Stimulated activated CD4-positive, alpha-beta T cell treated with anti-CD3 and anti-CD28 coated beads, TNF-alpha, amount 100 ng/mL, for 1 hour (primary cell): ENCODE measurements around the gene TRAF7.
A peak's percentile ranks its signal among the peaks of the same experiment; 100 is the strongest.

Experiments
- DNase-seq, 3 donors: peaks; one replicate each; pipeline ENCODE4 v3.0.0-alpha.2; 2020; ENCODE audit warnings: low read depth in 3 of 3, low spot score in 1 of 3

Gene TRAF7

GRCh38 chr16:2213817-2214718 is 58.5 kb downstream of the TRAF7 start:
- no peak for DNase-seq

GRCh38 chr16:2214719-2214968 is 59.1 kb downstream of the TRAF7 start, which contains the start of gene PGP:
PGP (minus strand) TSS chr16:2214840; CDS start chr16:2214777, 63 bp downstream.
- DNase-seq, result no peak

GRCh38 chr16:2216330-2216729 is 60.7 kb downstream of the TRAF7 start:
- no peak for DNase-seq

- peak; percentile 97 to 98 (median 98) for DNase-seq
Observed at GRCh38 chr16:2223221-2223941, 67.8 kb downstream of the TRAF7 start, which contains the start of gene E4F1. E4F1 (plus strand) TSS chr16:2223591; CDS start chr16:2223614, 23 bp downstream.

- no peak for DNase-seq
Observed at GRCh38 chr16:2223942-2224486, 68.4 kb downstream of the TRAF7 start.

- no peak for DNase-seq
Observed at GRCh38 chr16:2226245-2226793, 70.7 kb downstream of the TRAF7 start.

GRCh38 chr16:2226918-2227317 is 71.3 kb downstream of the TRAF7 start:
- no peak for DNase-seq
